PC-3 (cell line): ENCODE data around the gene PBRM1. TPM values are rescaled to one million over a fixed set of nuclear protein-coding genes. Genes with fewer than 3 reads are reported as not detected.

Experiments used
- ATAC-seq: fragments of 200-7000 bp; cut with Tn5 transposase; 2 replicates; pipeline ENCODE4 v1.9.1; 2020; ENCODE audit warnings: mild to moderate bottlenecking, moderate library complexity
- BruUV-seq: library from RNA; stranded (reverse); fragments of 400-500 nt; replicated peaks from 2 replicates; lab custom pipeline; 2021; lab: Mats Ljungman, UMichigan
- CTCF ChIA-PET: fragments of 300-600 bp; sonication (Branson Sonifier 250); formaldehyde crosslinking; loops from one replicate; lab custom pipeline; 2022; ENCODE audit warnings: antibody characterized with exemption; lab: Charles Lee
- POLR2A ChIA-PET: fragments of 300-600 bp; sonication (Branson Sonifier 250); formaldehyde crosslinking; loops from one replicate; lab custom pipeline; 2022; ENCODE audit warnings: antibody characterized with exemption; ENCODE audit not compliant: unreplicated experiment; lab: Charles Lee
- DNase-seq: peaks from one replicate; pipeline ENCODE4 v3.0.0-alpha.2; 2015
- H2AFZ ChIP-seq: fragments of 300-600 bp; sonication (generic); 2 replicates; pipeline ENCODE4 v1.6.0; 2016; ENCODE audit warnings: antibody characterized with exemption, low read length
- H3F3A ChIP-seq: fragments of 300-600 bp; sonication (generic); one replicate; pipeline ENCODE4 v1.6.0; 2017; ENCODE audit warnings: antibody characterized with exemption, low read length, control low read depth, mild to moderate bottlenecking; ENCODE audit not compliant: unreplicated experiment
- H3K27ac ChIP-seq: fragments of 300-600 bp; sonication (generic); 2 replicates; pipeline ENCODE4 v1.5.1; 2016; ENCODE audit warnings: mild to moderate bottlenecking, low read length
- H3K27me3 ChIP-seq: fragments of 300-600 bp; sonication (generic); 2 replicates; pipeline ENCODE4 v1.6.1; 2016; ENCODE audit warnings: low read length, mixed read lengths
- H3K36me3 ChIP-seq: fragments of 300-600 bp; sonication (generic); 2 replicates; pipeline ENCODE4 v1.6.1; 2016; ENCODE audit warnings: low read depth, mixed run types, low read length, mixed read lengths
- H3K4me1 ChIP-seq: fragments of 300-600 bp; sonication (generic); 2 replicates; pipeline ENCODE4 v1.5.1; 2016; ENCODE audit warnings: low read length; ENCODE audit not compliant: insufficient read depth
- H3K4me2 ChIP-seq: fragments of 300-600 bp; sonication (generic); 2 replicates; pipeline ENCODE4 v1.6.0; 2016; ENCODE audit warnings: low read length
- H3K4me3 ChIP-seq: fragments of 300-600 bp; sonication (generic); 2 replicates; pipeline ENCODE4 v1.5.1; 2016; ENCODE audit warnings: mild to moderate bottlenecking, low read length, mixed read lengths
- H3K79me2 ChIP-seq: fragments of 300-600 bp; sonication (generic); 2 replicates; pipeline ENCODE4 v1.6.1; 2017; ENCODE audit warnings: low read length, mixed read lengths
- H3K9ac ChIP-seq: fragments of 300-600 bp; sonication (generic); 2 replicates; pipeline ENCODE4 v1.6.0; 2016; ENCODE audit warnings: mild to moderate bottlenecking, low read length
- H3K9me2 ChIP-seq: fragments of 300-600 bp; sonication (generic); replicated peaks from 2 replicates; pipeline ENCODE4 v1.6.1; 2016; ENCODE audit warnings: mixed run types, low read length, mixed read lengths
- H3K9me3 ChIP-seq: fragments of 300-600 bp; sonication (generic); 2 replicates; pipeline ENCODE4 v1.6.1; 2016; ENCODE audit warnings: low read length, mixed read lengths
- H4K20me1 ChIP-seq: fragments of 300-600 bp; sonication (generic); 2 replicates; pipeline ENCODE4 v1.6.1; 2016; ENCODE audit warnings: low read length, mixed read lengths
- EZH2 ChIP-seq: fragments of 300-600 bp; sonication (generic); IDR thresholded peaks from one replicate; pipeline ENCODE4 v1.6.1; 2017; ENCODE audit warnings: antibody characterized with exemption, mild to moderate bottlenecking, low read length; ENCODE audit not compliant: unreplicated experiment
- EZH2phosphoT487 ChIP-seq: fragments of 300-600 bp; sonication (generic); IDR thresholded peaks from 2 replicates; pipeline ENCODE4 v1.6.1; 2018; ENCODE audit warnings: mild to moderate bottlenecking, antibody characterized with exemption, low read length, borderline replicate concordance
- intact Hi-C: fragments of 100-400 bp; cut with micrococcal nuclease; formaldehyde crosslinking; loops from 2 replicates; pipeline ENCODE4 v1.9.0; 2023
- total RNA-seq: library from RNA; depleted of rRNA; stranded (reverse); fragments of >200 nt; gene quantifications from 2 replicates; pipeline ENCODE4 v1.2.3, GENCODE V29; 2014
- TF ChIP-seq, protein P1 (sequence below): fragments of 300-600 bp; sonication (generic); conservative IDR thresholded peaks from 2 replicates; pipeline ENCODE4 v1.5.1; 2017; ENCODE audit warnings: antibody characterized with exemption, low read depth, mild to moderate bottlenecking, low read length

Gene PBRM1
- total RNA-seq, 1 experiment from 2014 or later = 59.7 TPM

- ChIA-PET CTCF (no interaction called here), POLR2A (no interaction called here)
- Histone ChIP-seq H4K20me1 (peaks cover 19% of the 10 kb centered on the region), H3K9me3 (no peaks in the 10 kb centered on the region), H3K27me3 (no peaks in the 10 kb centered on the region), H3K36me3 (no peaks in the 10 kb centered on the region; the same call in 1 of the 2 replicates), H3K4me1 (peaks cover 45% of the 10 kb centered on the region), H3K4me2 (peak within 1 kb of the TSS; percentile 89), H2AFZ (peak within 1 kb of the TSS; percentile 85), H3K27ac (no peak within 1 kb of the TSS), H3K4me3 (peak within 1 kb of the TSS; percentile 76), H3F3A (no peaks in the 10 kb centered on the region), H3K9ac (peak within 1 kb of the TSS; percentile 79), H3K9me2 (no peaks in the 10 kb centered on the region), H3K79me2 (peaks cover 66% of the 10 kb centered on the region)
- intact Hi-C loops = loop anchor here (2.0 to 10.0 kb wide), 2 partner anchors 61 to 151 kb away; partner anchors contain the start of genes GNL3 and PBRM1
- ATAC-seq (peak; percentile 45), DNase-seq (peak; percentile 83)
- TF ChIP-seq, protein P1, sequence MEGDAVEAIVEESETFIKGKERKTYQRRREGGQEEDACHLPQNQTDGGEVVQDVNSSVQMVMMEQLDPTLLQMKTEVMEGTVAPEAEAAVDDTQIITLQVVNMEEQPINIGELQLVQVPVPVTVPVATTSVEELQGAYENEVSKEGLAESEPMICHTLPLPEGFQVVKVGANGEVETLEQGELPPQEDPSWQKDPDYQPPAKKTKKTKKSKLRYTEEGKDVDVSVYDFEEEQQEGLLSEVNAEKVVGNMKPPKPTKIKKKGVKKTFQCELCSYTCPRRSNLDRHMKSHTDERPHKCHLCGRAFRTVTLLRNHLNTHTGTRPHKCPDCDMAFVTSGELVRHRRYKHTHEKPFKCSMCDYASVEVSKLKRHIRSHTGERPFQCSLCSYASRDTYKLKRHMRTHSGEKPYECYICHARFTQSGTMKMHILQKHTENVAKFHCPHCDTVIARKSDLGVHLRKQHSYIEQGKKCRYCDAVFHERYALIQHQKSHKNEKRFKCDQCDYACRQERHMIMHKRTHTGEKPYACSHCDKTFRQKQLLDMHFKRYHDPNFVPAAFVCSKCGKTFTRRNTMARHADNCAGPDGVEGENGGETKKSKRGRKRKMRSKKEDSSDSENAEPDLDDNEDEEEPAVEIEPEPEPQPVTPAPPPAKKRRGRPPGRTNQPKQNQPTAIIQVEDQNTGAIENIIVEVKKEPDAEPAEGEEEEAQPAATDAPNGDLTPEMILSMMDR = 0 out of 2 replicates have a peak, but pooled peaks have one; percentile 8
- TF ChIP-seq EZH2phosphoT487 = no peak
- no peak for TF ChIP-seq EZH2
- no TSS peak for BruUV-seq
Observed at GRCh38 chr3:52533623-52534280, 152.0 kb downstream of the PBRM1 start, which contains the start of gene NT5DC2. NT5DC2 (minus strand) TSS chr3:52533857; CDS start chr3:52533737, 120 bp downstream.

DNA sequence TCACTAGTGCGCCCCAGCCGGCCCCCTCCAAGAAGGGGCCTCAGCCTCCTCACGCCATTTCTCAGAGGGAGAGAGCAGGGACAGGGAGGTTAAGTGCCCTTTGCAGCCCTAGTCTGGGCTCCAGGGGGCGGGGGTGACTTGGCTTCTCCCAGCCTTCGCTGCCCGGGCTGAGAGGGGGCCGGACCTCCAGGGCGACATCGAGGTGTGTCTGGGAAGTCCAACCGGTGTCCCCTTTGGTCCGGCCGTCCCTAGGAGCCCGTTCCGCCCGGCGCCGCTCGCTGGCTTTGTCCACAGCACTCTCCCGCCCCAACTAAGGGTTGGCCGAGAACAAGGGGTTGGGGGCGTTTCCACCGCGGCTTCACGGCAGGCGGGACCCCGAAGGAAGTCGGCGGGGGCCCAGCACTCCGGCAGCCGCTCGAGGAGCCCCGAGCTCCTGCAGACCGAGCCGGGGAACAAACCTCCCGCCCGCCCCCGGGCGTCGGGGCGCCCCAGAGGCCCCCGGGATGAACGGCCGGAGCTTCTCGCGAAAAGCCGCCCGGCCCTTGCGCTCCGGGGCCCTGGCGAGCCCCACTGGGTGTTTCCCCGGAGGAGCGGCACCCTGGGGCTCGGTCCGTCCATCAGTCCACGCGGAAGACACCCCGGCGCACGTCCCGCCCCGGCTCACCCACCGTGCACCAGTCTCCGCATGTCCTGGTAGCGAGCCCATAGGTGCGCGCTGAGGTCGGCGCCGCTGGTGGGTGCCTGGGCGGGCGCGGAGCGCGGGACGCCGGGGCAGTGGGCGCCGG is 152.7 kb downstream of the PBRM1 start:
- ChIA-PET POLR2A (no interaction called here), CTCF (no interaction called here)
- Histone ChIP-seq H3K79me2 (peaks cover 59% of the 10 kb centered on the region), H3K4me3 (peak overlapping the region; percentile 76), H3K9ac (peak overlapping the region; percentile 79), H3K27me3 (no peaks in the 10 kb centered on the region), H2AFZ (peak overlapping the region; percentile 70), H3K27ac (no peak overlapping the region), H3K4me1 (peaks cover 39% of the 10 kb centered on the region), H3F3A (no peaks in the 10 kb centered on the region), H3K9me2 (no peaks in the 10 kb centered on the region), H3K9me3 (no peaks in the 10 kb centered on the region), H3K4me2 (peak overlapping the region; percentile 87), H3K36me3 (peaks cover 3% of the 10 kb centered on the region), H4K20me1 (peaks cover 15% of the 10 kb centered on the region)
- DNase-seq (peak; percentile 20), ATAC-seq (peak; percentile 3)
- TF ChIP-seq EZH2 (no peak), EZH2phosphoT487 (no peak)
- TF ChIP-seq, protein P1 = no peak
- BruUV-seq = no TSS peak
- intact Hi-C loops = loop anchor here (2.0 to 10.0 kb wide), 2 partner anchors 60 to 152 kb away; partner anchors contain the start of genes GNL3 and PBRM1
